HepG2 (cell line): Measurements from ENCODE around the gene KSR1. TPM values are rescaled to one million over a fixed set of nuclear protein-coding genes. Genes with fewer than 3 reads are reported as not detected.

Source experiments
- ARID5B ChIP-seq: IDR thresholded peaks from 2 replicates; pipeline ENCODE4 v1.4.0; 2020; ENCODE audit warnings: mild to moderate bottlenecking, missing genetic modification reagents
- ERF ChIP-seq: IDR thresholded peaks from 2 replicates; pipeline ENCODE4 v1.6.1; 2018; ENCODE audit warnings: missing biosample characterization, missing genetic modification reagents
- FOXK1 ChIP-seq: sonication (generic); formaldehyde crosslinking; IDR thresholded peaks from 2 replicates; pipeline ENCODE4 v1.4.0; 2020; ENCODE audit warnings: low read depth, missing genetic modification reagents, borderline replicate concordance
- HNF1A ChIP-seq, 2 experiments: sonication (generic) in 1 of 2; formaldehyde crosslinking in 1 of 2; IDR thresholded peaks; 2 replicates each; pipeline versions ENCODE4 v1.4.0 to v1.6.1; 2016 to 2020; ENCODE audit warnings: borderline replicate concordance in 1 of 2, low read depth in 1 of 2, mild to moderate bottlenecking in 1 of 2, missing genetic modification reagents in 1 of 2
- PBX3 ChIP-seq: sonication (generic); formaldehyde crosslinking; IDR thresholded peaks from 2 replicates; pipeline ENCODE4 v1.8.1; 2023; ENCODE audit warnings: missing genetic modification reagents, inconsistent platforms, borderline replicate concordance
- RELA ChIP-seq: sonication (generic); formaldehyde crosslinking; IDR thresholded peaks from 2 replicates; pipeline ENCODE4 v1.4.0; 2020; ENCODE audit warnings: missing genetic modification reagents
- ZNF329 ChIP-seq: sonication (generic); formaldehyde crosslinking; IDR thresholded peaks from 2 replicates; pipeline ENCODE4 v1.9.0; 2021; ENCODE audit warnings: low read depth, mild to moderate bottlenecking, missing genetic modification reagents
- ZNF33A ChIP-seq: sonication (generic); formaldehyde crosslinking; IDR thresholded peaks from 2 replicates; pipeline ENCODE4 v1.5.1; 2020; ENCODE audit warnings: missing genetic modification reagents, mild to moderate bottlenecking, moderate library complexity, borderline replicate concordance
- polyA plus RNA-seq, 8 experiments: library from polyadenylated mRNA; depleted of rRNA in 3 of 8; stranded (reverse) in 7 of 8; unstranded in 1 of 8; fragments of >200 nt; fragmentation: Illumina TruSeq in 4 of 8; extraction: Trizol in 4 of 8; gene quantifications; 2 replicates each; pipeline versions ENCODE4 v1.2.1 to v1.2.3, GENCODE V29; 2011 to 2016; ENCODE audit warnings: low read depth in 4 of 8, missing spikeins in 1 of 8, mixed read lengths in 1 of 8; ENCODE audit not compliant: insufficient read depth in 1 of 8
- total RNA-seq, 5 experiments: library from RNA; depleted of rRNA; stranded (reverse); fragments of >200 nt; fragmentation: Illumina TruSeq; extraction: Trizol; gene quantifications; 2 replicates each; pipeline ENCODE4 v1.2.3, GENCODE V29; 2016; ENCODE audit warnings: low read depth in 1 of 5

Gene KSR1
- total and polyA plus RNA-seq, 2 of the 13 experiments (the other 11 are each of a cell fraction or from before 2014, with no cell fraction given): 10.1 to 16.6 TPM

- TF ChIP-seq ARID5B (CRISPR knock-in tag) (peak; percentile 37), PBX3 (CRISPR knock-in tag) (no peak), HNF1A (IDR thresholded peaks at IDR 0.05; ENCODE audit: low read depth) (0 out of 2 replicates have a peak, but pooled peaks have one; percentile 8), HNF1A (CRISPR knock-in tag; IDR thresholded peaks at IDR 0.05; ENCODE audit: borderline replicate concordance) (peak; percentile 64; the same call in 1 of the 2 replicates), ZNF329 (CRISPR knock-in tag) (no peak), ERF (CRISPR knock-in tag) (peak; percentile 23; the same call in 1 of the 2 replicates), FOXK1 (0 out of 2 replicates have a peak, but pooled peaks have one; percentile 29), RELA (CRISPR knock-in tag) (no peak), ZNF33A (CRISPR knock-in tag) (no peak)
Observed at GRCh38 chr17:27494192-27495091, 38.2 kb downstream of the KSR1 start (continued).
